Measurements from ENCODE around the gene PSMB5. TPM values are rescaled to one million over a fixed set of nuclear protein-coding genes. Genes with fewer than 3 reads are reported as not detected.

The PSMB5 gene
- total RNA-seq, 4 donors from 2014 or later: 75.7 to 215 (median 113) TPM

GRCh38 chr14:22991852-22992251, 42.8 kb downstream of the PSMB5 start:
- no peak for DNase-seq
- H3K36me3 ChIP-seq: no peaks in the 10 kb centered on the region
- no peaks in the 10 kb centered on the region for H3K9me3 ChIP-seq
- 94 to 95% methylated on average over 8 of the region's 8 CpGs for WGBS, 2 donors
- peaks cover 21 to 28% of the 10 kb centered on the region in 2 donors for H3K4me1 ChIP-seq
- H3K27ac ChIP-seq: no peak overlapping the region
- TF ChIP-seq POLR2A (IDR thresholded peaks at IDR 0.05): no peak
- no peak for TF ChIP-seq CTCF (IDR thresholded peaks at IDR 0.05)
- H3K27me3 ChIP-seq: no peaks in the 10 kb centered on the region
- H3K4me3 ChIP-seq (replicated peaks in 1 of 3): no peak overlapping the region
- intact Hi-C loops (cut with DNase I): no loop called here

GRCh38 chr14:22987291-22987690, 47.4 kb downstream of the PSMB5 start:
- Histone ChIP-seq H3K27me3 (no peaks in the 10 kb centered on the region), H3K4me1 (peaks cover 4 to 10% of the 10 kb centered on the region in 2 donors), H3K27ac (no peak overlapping the region), H3K36me3 (no peaks in the 10 kb centered on the region), H3K9me3 (no peaks in the 10 kb centered on the region), H3K4me3 (replicated peaks in 1 of 3) (no peak overlapping the region)
- no peak for DNase-seq
- 83 to 90% methylated on average over 8 of the region's 8 CpGs for WGBS, 2 donors
- intact Hi-C loops (cut with DNase I): loop anchor here (2.0 to 10.0 kb wide), 2 partner anchors 52 to 70 kb away; partner anchors contain the start of gene CDH24
- no peak for TF ChIP-seq POLR2A (IDR thresholded peaks at IDR 0.05)
- TF ChIP-seq CTCF (IDR thresholded peaks at IDR 0.05): no peak

- Histone ChIP-seq H3K4me1 (peaks cover 4 to 10% of the 10 kb centered on the region in 2 donors), H3K27me3 (no peaks in the 10 kb centered on the region), H3K4me3 (replicated peaks in 1 of 3) (no peak overlapping the region), H3K9me3 (no peaks in the 10 kb centered on the region), H3K27ac (no peak overlapping the region), H3K36me3 (no peaks in the 10 kb centered on the region)
- peak; percentile 92 to 95 for DNase-seq
- peak; percentile 78 to 96 (median 91) for TF ChIP-seq CTCF (IDR thresholded peaks at IDR 0.05)
- no peak for TF ChIP-seq POLR2A (IDR thresholded peaks at IDR 0.05)
- intact Hi-C loops (cut with DNase I): loop anchor here (2.0 to 10.0 kb wide), 2 partner anchors 52 to 70 kb away; partner anchors contain the start of gene CDH24
- WGBS, 2 donors: 20 to 24% methylated on average over 5 of the region's 5 CpGs
Observed at GRCh38 chr14:22986508-22987054, 48.1 kb downstream of the PSMB5 start.

GRCh38 chr14:22985894-22986507, 48.7 kb downstream of the PSMB5 start:
- Histone ChIP-seq H3K4me1 (peaks cover 4 to 10% of the 10 kb centered on the region in 2 donors), H3K27me3 (no peaks in the 10 kb centered on the region), H3K4me3 (replicated peaks in 1 of 3) (no peak overlapping the region), H3K9me3 (no peaks in the 10 kb centered on the region), H3K36me3 (no peaks in the 10 kb centered on the region), H3K27ac (no peak overlapping the region)
- intact Hi-C loops (cut with DNase I): loop anchor here (2.0 to 10.0 kb wide), 2 partner anchors 51 to 71 kb away; partner anchors contain the start of gene CDH24
- DNase-seq: no peak
- WGBS, 2 donors: 40 to 50% methylated on average over 2 of the region's 2 CpGs
- no peak for TF ChIP-seq POLR2A (IDR thresholded peaks at IDR 0.05)
- TF ChIP-seq CTCF (IDR thresholded peaks at IDR 0.05): no peak
